ENCODE results near the gene NIPAL3. TPM values are rescaled to one million over a fixed set of nuclear protein-coding genes. Genes with fewer than 3 reads are reported as not detected.

Gene NIPAL3
- total RNA-seq, 1 donor from 2014 or later, result 13.1 TPM

GRCh38 chr1:24427545-24427862, 11.9 kb downstream of the NIPAL3 start:
- DNase-seq (ENCODE audit: low spot score, unreplicated experiment), result no peak
- H3K4me3 Mint-ChIP-seq (ENCODE audit: low read depth), result no peak overlapping the region
- H3K36me3 Mint-ChIP-seq (ENCODE audit: insufficient read depth), result peaks cover under 1% of the 10 kb centered on the region
- H3K27ac Mint-ChIP-seq, result no peak overlapping the region
- no peaks in the 10 kb centered on the region for H3K9me3 Mint-ChIP-seq (ENCODE audit: low read depth)
- TF ChIP-seq, protein P1, sequence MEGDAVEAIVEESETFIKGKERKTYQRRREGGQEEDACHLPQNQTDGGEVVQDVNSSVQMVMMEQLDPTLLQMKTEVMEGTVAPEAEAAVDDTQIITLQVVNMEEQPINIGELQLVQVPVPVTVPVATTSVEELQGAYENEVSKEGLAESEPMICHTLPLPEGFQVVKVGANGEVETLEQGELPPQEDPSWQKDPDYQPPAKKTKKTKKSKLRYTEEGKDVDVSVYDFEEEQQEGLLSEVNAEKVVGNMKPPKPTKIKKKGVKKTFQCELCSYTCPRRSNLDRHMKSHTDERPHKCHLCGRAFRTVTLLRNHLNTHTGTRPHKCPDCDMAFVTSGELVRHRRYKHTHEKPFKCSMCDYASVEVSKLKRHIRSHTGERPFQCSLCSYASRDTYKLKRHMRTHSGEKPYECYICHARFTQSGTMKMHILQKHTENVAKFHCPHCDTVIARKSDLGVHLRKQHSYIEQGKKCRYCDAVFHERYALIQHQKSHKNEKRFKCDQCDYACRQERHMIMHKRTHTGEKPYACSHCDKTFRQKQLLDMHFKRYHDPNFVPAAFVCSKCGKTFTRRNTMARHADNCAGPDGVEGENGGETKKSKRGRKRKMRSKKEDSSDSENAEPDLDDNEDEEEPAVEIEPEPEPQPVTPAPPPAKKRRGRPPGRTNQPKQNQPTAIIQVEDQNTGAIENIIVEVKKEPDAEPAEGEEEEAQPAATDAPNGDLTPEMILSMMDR (IDR thresholded peaks at IDR 0.05; ENCODE audit: unreplicated experiment), result no peak
- peaks cover 15% of the 10 kb centered on the region for H3K4me1 Mint-ChIP-seq (ENCODE audit: low read depth)
- no peaks in the 10 kb centered on the region for H3K27me3 Mint-ChIP-seq

- Mint-ChIP-seq H3K9me3 (ENCODE audit: low read depth) (no peaks in the 10 kb centered on the region), H3K27ac (no peak overlapping the region), H3K27me3 (no peaks in the 10 kb centered on the region), H3K36me3 (ENCODE audit: insufficient read depth) (peaks cover 2% of the 10 kb centered on the region), H3K4me1 (ENCODE audit: low read depth) (peaks cover 4% of the 10 kb centered on the region), H3K4me3 (ENCODE audit: low read depth) (no peak overlapping the region)
- DNase-seq (ENCODE audit: low spot score, unreplicated experiment), result no peak
- TF ChIP-seq, protein P1 (IDR thresholded peaks at IDR 0.05; ENCODE audit: unreplicated experiment), result no peak
Measured at GRCh38 chr1:24435782-24436365, 20.3 kb downstream of the NIPAL3 start.

- Mint-ChIP-seq H3K36me3 (ENCODE audit: insufficient read depth) (peaks cover 2% of the 10 kb centered on the region), H3K4me3 (ENCODE audit: low read depth) (no peak overlapping the region), H3K4me1 (ENCODE audit: low read depth) (peaks cover 4% of the 10 kb centered on the region), H3K27ac (no peak overlapping the region), H3K9me3 (ENCODE audit: low read depth) (no peaks in the 10 kb centered on the region), H3K27me3 (no peaks in the 10 kb centered on the region)
- TF ChIP-seq, protein P1 (IDR thresholded peaks at IDR 0.05; ENCODE audit: unreplicated experiment), result no peak
- no peak for DNase-seq (ENCODE audit: low spot score, unreplicated experiment)
Measured at GRCh38 chr1:24437631-24438396, 22.2 kb downstream of the NIPAL3 start.

DNA sequence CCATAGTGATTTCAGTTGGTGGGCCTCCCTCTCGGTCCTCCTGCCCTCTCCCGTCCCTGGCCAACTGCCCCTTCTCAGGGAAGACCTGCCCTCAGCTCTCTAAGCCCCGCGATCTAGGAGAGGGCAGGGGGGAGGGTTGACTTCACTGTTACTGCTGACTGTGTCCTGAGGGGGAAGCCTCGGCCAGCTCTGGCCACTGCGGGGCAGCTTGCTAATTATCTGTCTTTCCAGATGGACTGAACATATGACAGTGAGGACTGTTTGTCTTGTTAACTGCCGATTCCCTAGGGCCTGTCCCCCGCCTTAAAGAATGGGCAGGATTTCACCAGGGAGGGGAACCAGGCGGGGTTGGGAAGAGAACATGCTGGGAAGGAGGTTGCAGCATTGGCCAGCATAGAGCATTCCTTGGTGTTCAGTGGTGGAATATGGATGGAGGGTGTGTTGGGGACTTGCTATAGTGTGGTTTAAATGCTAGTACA, 22.9 kb downstream of the NIPAL3 start:
- H3K9me3 Mint-ChIP-seq (ENCODE audit: low read depth), result no peaks in the 10 kb centered on the region
- H3K36me3 Mint-ChIP-seq (ENCODE audit: insufficient read depth), result peaks cover 2% of the 10 kb centered on the region
- TF ChIP-seq, protein P1 (IDR thresholded peaks at IDR 0.05; ENCODE audit: unreplicated experiment), result no peak
- H3K27ac Mint-ChIP-seq, result no peak overlapping the region
- no peaks in the 10 kb centered on the region for H3K27me3 Mint-ChIP-seq
- no peak overlapping the region for H3K4me3 Mint-ChIP-seq (ENCODE audit: low read depth)
- peaks cover 8% of the 10 kb centered on the region for H3K4me1 Mint-ChIP-seq (ENCODE audit: low read depth)
- no peak for DNase-seq (ENCODE audit: low spot score, unreplicated experiment)

DNA sequence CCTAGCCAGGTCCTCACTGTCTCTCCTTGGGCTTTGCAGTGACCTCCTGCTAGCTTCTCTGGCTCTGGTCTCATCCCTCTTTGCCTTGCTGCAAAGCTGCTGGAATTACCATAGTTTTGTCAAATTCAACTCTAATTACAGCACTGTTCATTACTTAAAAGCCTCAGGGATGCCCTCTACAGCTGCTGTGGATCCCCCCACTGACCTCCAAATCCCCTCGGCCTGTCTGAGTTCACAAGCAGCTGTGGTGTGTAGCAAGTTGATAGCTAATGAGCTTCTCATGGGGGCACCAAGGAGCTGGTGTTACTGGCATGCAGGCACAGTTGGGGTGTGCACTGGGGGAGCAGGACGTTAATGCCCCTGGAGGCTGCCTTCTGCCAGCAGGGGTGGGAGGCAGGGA, 24.8 kb downstream of the NIPAL3 start:
- TF ChIP-seq, protein P1 (IDR thresholded peaks at IDR 0.05; ENCODE audit: unreplicated experiment), result no peak
- Mint-ChIP-seq H3K27me3 (no peaks in the 10 kb centered on the region), H3K36me3 (ENCODE audit: insufficient read depth) (peaks cover 2% of the 10 kb centered on the region), H3K4me1 (ENCODE audit: low read depth) (peaks cover 9% of the 10 kb centered on the region), H3K4me3 (ENCODE audit: low read depth) (no peak overlapping the region), H3K9me3 (ENCODE audit: low read depth) (no peaks in the 10 kb centered on the region), H3K27ac (no peak overlapping the region)
- no peak for DNase-seq (ENCODE audit: low spot score, unreplicated experiment)
